Measurements from ENCODE around the gene REN.
A peak's percentile ranks its signal among the peaks of the same experiment; 100 is the strongest.

REN gene

DNA sequence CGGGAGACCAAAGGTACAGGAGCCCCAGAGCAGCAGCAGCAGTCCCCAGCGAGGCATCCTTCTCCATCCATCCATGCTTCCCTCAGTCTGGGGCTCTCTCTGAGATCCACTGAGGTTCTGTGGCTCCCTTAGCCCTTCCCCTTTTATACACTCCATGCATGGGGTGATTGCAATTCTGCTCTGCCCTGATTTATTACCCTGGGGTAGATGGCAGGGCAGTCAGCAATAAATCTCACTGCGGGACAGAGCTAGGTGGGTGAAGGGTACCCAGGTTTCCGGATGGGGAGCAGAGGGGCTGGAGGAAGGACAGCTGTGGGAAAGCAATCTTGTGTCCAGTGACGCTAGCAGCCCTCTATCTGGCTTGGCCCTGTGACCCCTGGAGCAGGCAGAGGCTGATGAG is at the start of gene REN:
Gene REN, minus strand, starts transcription at position 119 of the 400 bp plus-strand sequence. Its CDS starts 44 bp downstream, at position 75.
- DNase-seq (ENCODE audit: low spot score) = no peak

DNA sequence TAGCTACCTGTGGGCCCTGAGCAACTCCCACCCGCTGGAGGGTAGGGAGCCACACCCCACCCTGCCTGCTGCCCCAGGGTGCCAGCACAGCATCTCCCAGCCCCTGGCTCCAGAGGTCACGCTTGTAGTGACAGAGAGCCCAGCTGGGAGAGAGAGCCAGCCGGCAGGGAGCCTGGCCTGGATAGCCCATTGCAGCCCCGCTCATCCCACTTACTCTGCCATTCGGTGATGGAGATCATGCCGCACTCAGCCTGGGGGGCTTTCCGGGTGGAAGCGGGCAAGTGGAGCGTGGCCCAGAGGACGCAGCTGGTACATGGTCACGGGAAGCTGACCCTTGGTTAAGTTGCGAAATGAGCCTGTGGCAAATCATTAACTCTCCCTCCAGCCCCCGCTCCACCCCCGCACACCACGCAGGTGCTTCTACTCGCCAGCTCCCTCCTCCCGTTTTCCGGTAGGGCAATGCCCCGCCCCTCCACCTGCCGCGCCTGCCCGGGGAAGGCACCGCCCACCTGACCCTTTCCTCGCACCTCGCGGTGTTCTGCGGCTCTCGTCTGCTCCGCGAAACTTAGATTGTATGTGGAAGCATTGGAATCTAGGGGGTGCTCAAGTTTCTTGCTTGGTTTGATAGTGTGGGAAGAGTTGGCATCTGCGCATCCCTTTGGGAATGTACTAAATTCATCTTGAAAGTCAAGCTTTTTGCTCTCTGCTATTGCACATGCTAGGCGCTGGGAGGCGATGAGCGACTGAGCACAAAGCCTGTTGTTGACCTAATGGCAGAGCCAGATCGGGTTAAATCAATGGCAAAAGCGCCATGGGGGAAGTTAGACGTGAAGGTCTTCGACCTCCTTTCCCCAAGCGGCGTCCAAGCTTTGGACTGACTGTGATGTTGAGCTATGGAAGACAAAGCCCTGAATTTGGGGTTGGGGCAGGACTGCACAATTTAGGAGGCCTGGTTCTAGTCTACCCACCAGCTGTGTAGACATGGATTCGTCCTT is 47.8 kb upstream of the REN start, which contains the start of gene GOLT1A:
Gene GOLT1A, minus strand, starts transcription at position 321 of the 995 bp plus-strand sequence. Its CDS starts 82 bp downstream, at position 239.
- DNase-seq (ENCODE audit: low spot score) = peak; percentile 37

DNA sequence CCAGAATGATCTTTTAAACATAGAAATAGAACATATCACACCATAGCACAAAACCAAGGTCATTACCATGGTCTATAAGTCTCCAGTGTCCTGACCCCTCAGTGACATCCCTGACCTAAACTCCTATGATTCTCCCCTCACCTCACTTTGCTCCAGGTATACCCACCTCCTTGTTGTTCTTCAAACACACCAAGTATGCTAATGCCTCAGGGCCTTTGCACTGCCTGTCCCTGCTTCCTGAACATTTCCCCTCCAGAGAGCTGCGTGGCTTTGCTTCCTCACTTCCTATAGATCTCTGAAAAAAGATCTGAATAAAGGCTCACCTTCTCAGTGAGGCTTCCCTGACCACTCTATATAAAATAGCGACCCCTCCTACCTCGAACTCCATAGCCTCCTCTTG is 46.6 kb upstream of the REN start:
- no peak for DNase-seq (ENCODE audit: low spot score)

DNA sequence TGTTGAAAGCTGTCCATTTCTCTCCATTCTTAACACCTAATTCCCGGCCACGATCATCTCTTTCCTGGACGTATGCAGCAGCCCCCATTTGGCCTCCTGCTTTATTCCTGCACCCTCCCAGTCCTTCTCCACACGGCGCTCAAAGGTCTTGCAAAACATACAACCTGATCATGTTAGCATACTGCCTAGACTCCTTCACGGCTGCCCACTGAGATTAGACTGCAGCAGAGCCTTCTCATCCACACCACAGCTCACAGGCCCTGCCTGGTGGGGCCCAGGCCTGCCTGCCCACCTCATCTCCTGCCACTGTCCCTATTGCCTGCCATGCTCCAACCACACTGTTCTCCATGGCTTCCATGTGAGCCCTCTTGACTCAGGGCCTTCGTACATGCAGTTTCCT is 44.9 kb upstream of the REN start:
- no peak for DNase-seq (ENCODE audit: low spot score)

DNA sequence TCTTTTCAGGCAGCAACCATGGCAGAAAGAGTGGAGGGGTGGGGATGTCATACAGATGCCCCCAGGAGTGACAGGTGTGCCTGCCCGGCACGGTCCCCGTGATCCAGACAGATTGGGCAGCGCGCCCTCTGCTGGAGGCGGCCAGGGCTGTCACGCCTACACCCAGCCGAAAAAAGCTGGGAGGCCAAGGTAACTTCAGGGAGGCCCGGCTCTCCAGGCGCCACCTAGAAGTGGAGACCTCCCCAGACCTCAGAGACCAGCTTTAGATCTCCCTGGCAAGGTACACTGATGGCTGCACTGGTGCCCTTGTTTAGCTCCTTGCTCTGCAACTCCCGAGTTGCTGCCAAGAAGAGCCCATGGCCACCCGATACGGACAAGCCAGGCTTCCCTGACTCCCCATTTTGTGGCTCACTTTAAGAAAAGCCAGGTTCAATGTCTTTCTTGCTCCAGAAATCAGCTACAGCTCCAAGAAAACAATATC is 41.0 kb upstream of the REN start:
- peak; percentile 57 for DNase-seq (ENCODE audit: low spot score)

DNA sequence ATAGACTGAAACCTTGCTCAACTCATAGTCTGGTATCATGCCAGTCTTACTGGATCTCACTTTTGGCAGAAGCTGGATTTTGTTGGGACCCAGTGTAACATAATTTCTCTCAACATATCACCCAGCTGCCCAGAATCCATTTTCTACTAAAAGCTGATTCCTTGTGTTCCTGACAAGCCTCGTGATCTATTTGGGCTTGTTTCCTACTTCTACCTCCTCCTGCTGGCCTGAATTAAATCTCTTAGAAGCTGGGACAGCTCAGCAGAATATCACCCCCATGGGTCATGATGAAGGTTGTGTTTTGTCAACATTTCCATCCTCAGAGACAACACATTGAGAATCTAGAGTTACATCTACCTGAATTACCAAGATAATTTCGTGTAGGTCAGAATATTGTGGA is 40.0 kb upstream of the REN start:
- no peak for DNase-seq (ENCODE audit: low spot score)

DNA sequence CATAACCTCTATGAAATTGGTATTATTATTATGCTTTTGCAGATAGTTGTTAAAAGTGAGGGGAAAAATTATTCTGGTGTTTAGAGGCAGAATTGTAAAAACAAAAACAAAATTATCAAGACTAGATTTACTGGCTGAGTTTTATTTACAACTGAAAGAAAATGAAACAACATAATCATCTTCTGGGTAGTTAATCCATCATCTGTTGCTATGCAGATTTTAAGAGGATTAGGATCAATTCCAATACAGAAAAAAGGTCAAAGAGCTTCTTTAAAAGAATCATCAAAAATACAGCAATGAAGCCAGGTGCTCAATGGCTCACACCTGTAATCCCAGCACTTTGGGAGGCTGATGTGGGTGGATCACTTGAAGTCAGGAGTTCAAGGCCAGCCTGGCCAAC is 39.3 kb upstream of the REN start:
- DNase-seq (ENCODE audit: low spot score) = no peak

DNA sequence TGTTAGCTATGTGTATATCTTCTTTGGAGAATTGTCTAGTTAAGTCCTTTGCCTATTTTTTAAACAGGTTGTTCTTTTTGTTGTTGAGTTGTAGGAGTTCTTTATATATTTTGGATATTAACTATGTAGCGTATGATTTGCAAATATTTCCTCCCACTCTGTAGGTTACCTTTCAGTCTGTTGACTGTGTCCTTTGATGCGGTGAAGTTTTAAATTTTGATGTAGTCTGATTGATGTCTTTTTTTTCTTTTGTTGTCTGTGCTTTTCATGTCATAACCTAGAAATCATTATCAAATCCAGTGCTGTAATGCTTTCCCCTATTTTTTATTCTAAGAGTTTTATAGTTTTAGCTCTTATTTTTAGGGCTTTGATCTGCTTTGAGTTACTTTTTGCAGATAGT is 38.8 kb upstream of the REN start:
- DNase-seq (ENCODE audit: low spot score) = no peak

DNA sequence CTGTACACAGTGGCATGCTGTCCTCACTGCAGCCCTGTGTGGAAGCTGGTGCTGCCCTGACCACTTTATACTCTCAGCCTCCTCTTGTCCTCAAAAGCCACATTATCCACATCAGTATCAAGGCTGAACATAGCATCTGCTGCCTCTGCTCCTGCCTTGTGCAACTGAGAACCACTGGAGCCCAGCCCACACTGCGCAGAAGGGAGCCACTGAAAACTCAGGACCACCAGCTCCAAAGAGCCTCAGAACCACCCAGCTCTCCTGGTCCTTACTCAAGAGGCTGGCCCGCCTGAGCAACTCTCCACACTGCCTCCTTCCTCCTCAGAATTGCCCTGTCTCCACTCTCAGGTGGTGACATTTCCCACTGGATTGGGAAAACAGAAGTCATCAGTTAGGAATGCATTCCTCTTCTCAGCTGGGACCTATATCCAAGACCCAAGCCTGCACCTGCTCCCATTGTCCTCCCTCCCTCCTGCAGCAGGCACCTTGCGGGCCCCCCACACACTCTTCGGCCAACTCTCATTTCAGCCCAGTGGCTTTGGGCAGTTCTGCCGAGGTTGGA is 37.1 kb upstream of the REN start:
- no peak for DNase-seq (ENCODE audit: low spot score)

DNA sequence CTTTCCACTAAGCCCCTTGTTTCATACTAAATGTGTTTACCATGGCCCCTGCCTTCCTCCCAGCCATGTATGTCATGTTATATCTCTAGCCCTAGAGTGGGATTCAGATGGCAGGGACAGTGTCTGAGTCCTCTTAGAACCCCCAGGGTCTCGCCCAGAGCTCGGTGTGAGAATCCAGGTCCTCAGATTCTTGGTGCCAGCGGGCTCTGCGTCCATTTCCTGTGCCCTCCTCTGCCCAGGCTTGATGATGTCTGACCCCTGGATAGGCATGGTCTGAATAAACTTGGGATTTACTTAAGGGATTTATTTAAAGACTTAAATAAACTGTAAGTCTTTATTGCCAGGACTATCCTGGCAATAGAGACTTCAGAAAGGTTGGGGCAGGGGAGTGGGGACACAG is 36.3 kb upstream of the REN start:
- DNase-seq (ENCODE audit: low spot score) = no peak

DNA sequence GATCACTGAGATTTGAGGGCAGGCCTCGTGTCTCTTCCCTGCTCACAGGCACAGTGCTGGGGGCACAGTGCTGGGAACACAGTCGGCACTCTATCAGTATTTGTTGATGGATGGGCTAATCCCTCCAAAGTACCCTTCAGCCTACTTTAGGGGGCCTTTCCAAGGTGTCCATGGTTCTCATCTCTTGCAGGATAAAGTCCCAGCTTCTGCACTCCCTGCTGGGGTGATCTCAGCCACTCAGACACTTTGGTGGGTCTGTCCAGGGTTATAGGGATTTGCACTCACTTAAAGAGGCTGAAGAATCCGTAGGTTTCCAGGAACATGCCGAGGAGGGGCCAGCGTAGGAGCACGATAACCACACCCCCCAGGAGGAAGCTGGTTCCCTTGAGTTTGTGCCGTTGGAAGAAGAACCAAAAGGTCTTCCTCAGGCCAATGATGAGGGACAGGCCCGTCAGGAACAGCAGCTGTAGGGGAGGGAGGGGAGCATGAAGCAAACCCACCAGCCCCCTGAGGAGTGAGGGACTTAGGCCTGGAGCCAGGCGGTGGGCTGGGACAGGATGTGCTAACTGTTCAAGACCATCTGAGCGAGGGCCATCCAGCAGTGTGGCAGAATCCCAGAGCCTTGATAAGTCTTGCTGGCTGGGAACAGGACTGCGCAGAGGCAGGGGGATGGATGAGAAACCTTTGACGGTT is 35.4 kb upstream of the REN start:
- no peak for DNase-seq (ENCODE audit: low spot score)

DNA sequence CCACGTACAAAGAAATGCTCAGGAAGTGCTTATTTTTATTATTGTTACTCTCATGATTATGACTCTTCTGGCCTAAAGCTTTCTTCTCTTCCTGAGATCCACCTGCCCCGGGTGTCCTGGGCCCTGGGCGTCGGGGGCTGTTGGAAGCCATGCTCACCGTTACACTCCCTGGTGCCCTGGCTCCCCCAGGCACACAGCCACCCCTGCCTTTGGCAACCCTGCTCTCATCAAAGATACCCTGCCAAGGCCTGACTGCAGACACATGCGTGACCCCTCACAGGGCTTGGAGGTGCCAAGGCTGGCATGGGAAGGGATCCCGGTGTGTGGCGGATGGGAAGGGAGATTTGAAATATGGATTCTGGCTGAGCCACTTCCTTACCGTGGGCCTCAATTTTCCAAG is 33.4 kb upstream of the REN start:
- DNase-seq (ENCODE audit: low spot score) = no peak

DNA sequence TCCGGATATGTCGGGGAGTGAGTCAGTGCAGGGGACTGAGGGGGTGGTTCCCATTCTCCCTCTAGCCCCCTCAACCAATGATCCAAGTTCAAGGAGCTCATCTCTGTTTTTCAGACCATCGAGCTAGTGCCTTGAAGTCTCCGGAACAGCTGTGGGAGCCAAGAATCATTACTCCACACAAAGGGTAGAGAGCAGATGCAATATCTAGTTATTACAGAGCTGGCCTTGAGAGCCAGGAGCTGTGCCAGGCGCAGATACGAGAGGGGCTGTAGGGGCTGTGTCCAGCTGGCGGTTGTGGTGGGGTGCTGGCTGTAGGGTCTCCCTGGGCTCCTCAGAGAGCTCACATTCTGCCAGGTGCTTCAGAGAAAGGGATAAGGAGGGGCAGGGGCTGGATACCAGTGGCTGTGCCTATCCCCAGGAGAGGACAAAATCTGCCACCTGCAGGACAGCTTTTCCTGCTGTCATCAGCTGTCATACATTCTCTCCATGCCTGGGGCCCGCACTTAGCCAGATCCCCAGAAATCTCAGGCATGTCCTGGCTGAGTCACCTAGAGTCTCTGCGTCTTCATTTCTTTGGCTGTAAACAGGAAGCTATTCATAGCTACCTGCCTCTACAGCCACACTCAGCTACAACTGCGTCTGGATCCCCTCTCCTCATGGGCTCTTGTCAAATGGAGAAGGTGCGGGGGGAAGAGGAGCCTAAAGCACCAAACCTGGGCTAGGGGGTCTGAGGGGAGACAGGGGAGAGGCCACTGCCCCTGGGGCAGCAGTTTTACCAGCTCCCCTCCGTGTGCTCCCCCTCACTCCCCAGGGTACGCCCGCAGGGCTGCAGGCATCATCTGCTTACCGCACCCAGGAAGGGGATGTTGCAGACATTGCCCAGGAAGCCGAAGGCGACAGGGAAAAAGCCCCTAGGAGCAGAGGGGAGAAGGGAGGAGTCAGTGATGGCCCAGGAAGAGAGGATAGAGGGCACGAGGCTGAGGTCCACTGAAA is 32.5 kb upstream of the REN start:
- no peak for DNase-seq (ENCODE audit: low spot score)

DNA sequence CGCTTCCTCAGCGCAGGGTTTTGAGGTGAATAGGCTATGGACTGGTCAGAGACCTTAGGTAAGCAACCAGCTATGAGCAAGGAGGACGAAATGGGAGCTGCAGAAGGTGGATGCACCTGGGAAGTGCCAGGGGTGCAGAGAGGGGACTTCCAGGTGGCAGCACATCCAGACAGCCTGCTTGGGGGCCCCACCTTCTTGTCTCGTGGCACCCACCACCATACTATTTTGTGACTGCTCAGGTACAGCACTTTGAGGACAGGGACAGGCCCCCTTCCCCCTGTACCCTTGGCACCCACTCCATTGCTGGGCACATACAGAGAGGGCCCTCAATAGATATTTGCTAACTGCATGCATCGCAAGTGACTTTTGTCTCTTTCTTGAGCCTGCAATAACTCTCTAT is 30.9 kb upstream of the REN start:
- DNase-seq (ENCODE audit: low spot score) = no peak

DNA sequence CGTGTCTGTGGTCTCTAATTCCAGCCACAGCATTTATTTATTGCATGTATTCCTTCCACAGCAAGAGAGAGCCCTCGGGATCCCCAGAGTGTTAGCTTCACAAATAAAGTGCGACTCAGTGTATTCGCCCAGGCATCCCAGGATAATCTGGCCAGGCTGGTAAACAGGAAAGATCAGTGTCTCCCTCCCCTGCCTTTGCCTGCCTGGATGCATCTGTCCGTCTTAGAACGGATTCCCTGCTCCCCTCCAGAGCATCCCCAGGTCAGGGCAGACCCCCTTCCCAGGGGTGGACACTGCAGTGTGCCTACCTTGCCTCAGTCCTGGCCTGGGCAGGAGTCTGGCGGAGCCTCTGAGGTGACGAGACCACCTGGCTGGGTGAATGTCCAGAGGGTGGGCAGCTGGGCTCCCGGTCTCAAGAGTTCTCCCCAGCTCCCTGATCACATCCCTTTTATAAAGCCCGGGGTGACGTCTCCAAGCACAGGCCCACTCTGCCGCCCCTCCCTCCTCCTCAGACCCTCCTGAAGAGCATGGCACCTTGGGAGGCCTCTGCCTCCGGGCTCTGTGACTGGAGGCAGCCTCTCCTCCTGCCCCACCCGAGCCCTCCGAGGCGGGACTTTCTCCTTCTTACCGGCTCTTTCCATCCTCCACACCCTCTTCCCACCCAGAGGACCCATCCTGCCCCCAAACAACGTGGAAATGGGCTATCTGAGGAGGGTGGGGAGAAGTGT is 30.1 kb upstream of the REN start, which contains the start of gene KISS1:
Gene KISS1, minus strand, starts transcription at position 424 of the 728 bp plus-strand sequence. CDS start 3,615 bp downstream, outside the sequence.
- DNase-seq (ENCODE audit: low spot score) = no peak

DNA sequence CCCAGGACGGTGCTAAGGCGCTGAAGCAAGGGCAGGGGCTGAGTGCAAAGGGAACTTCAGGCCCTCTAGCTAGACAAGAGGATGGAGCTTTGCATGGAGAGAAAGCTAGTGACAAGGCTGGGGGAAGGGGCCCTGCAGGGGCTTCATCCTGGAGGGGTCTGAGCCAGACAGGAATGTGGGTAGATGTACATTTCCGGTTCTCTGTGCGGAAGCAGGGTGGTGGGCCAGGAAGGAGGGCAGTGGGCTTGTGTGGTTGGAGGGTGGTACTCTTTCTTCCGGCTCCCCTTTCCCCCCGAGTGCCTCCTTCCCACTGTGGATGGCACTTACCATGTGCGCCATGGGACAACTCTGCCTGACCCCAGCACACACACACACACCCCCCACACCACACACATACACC is 28.6 kb upstream of the REN start:
- no peak for DNase-seq (ENCODE audit: low spot score)

DNA sequence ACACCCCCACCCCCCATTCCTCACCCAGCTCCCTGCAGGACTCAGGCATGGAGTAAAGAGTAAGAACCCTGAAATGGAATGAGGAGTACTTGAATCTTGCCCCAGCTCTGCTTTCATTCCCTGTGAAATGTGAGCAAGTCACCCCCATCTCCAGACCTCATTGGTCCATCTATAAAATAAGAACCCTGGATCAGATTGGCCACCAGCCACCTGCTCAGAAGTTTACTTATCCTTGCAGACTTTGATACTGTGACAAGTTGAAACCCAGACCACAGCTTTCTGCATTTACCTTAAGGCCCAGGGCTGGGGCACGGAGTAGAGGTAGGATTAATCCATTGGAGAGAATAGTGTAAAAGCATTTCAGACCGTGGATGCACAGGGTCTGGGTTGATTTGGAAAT is 27.9 kb upstream of the REN start:
- DNase-seq (ENCODE audit: low spot score) = no peak

DNA sequence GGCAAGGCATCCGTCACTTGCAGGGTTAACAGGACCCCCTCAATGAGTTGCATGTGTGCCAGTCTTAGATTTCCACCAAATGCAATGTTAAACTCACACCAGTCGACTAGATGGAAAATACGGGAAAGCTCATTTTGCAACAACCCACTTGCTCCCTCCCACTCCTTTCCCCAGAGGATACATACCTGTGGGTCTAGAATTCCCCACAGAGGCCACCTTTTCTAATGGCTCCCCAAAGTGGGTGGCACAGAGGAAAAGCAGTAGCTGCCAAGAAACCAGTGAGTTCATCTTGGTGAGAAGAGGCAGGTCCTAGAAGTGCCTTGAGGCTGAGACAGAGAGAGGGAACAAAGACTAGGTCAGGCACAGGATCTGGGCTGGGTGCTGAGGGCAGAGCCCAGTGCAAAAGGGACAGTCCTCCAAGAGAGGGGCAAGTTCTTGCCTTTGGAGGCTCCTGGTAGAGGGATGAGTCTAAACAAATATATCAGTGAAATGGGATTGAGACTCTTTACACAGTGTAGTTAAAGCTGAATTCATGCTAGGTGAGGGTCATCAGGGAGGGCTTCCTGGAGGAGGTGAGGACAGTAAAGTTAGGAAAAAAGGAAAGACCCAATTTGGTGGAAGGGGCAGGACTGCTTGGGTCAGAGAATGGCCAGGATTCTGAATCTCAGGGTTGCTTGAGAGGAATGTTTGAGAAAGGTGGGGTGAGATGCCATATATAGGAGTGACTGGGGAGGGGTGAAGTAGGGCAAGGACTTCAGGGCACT is 26.6 kb upstream of the REN start:
- no peak for DNase-seq (ENCODE audit: low spot score)

DNA sequence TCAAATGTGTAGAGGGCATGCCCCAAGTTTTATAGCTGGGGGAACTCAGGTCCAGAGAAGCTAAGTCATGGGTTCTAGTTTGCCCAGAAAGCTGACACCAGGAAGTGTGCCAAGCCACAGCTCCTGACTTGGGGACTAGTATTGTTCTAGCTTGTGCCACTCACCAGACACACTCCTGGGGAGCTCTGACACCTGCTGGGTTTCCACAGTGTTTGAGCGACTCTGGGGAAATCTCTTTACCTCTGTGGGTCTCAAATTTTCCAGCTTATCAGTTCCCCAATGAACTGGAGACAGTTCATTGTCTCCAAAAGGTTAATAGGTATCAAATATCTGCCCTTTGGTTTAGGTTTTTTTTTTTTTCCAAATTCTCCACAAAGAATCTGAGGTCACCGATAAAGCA is 25.9 kb upstream of the REN start:
- no peak for DNase-seq (ENCODE audit: low spot score)

DNA sequence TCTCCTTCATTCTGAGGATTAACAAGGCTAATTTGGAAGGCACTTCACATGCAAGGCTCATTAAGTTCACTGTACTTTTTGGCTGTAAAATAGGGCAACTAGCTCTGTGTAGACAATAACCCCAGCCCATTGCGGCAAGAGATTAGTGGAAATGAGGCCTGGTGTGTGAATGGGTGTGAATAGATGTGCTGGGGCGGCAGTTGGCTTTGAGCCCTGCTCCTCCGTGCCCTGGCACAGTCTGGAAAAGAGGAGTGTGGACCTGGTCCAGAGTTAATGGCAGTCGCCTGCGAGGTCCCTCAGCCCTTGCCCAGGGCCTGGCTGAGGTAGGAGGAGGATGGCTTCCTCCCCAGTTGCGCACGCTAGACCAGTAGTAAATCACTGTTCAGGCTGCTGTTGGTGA is 25.3 kb upstream of the REN start:
- no peak for DNase-seq (ENCODE audit: low spot score)

Measured in CD4-positive, alpha-beta T cell treated with Interleukin-6 at 100 ng/mL for 8 hours (primary cell).